ENCODE results near the gene EVI5. TPM values are rescaled to one million over a fixed set of nuclear protein-coding genes. Genes with fewer than 3 reads are reported as not detected.

EVI5 gene
- total RNA-seq, 1 donor from 2014 or later = 80.4 TPM

DNA sequence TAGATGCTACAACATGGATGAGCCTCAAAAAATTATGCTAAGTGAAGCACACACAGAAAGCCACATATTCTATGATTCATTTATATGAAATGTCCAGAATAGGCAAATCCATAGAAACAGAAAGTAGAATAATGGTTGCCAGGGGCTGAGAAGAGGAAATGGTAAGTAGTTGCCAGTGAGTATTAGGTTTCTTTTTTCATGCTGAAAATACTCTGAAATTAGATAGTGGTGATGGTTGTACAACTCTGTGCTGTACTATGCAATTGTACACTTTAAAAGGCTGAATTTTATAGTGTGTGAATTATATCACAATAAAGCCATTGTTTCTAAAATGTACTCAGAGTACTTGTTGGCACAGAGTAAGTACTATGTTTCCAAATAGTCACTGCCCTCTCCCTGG is 282.7 kb downstream of the EVI5 start:
- H3K4me3 Mint-ChIP-seq (ENCODE audit: unreplicated experiment) = no peak overlapping the region
- H3K4me2 ChIP-seq (ENCODE audit: low read length) = no peak overlapping the region
- no peak overlapping the region for H3K4me3 ChIP-seq (ENCODE audit: insufficient read depth, low read depth, low read length)
- H3K27ac ChIP-seq (ENCODE audit: low read depth, low read length) = no peak overlapping the region
- H3K27ac Mint-ChIP-seq (ENCODE audit: unreplicated experiment) = no peak overlapping the region
- H3K4me1 ChIP-seq (ENCODE audit: insufficient read depth, low read length) = no peaks in the 10 kb centered on the region
- peaks cover 8% of the 10 kb centered on the region for H3K4me1 Mint-ChIP-seq (ENCODE audit: low read depth, unreplicated experiment)
- H4K20me1 ChIP-seq (ENCODE audit: insufficient read depth, low read length) = no peaks in the 10 kb centered on the region
- H3K9me3 Mint-ChIP-seq (ENCODE audit: unreplicated experiment) = peaks cover 2% of the 10 kb centered on the region
- TF ChIP-seq, protein P1, sequence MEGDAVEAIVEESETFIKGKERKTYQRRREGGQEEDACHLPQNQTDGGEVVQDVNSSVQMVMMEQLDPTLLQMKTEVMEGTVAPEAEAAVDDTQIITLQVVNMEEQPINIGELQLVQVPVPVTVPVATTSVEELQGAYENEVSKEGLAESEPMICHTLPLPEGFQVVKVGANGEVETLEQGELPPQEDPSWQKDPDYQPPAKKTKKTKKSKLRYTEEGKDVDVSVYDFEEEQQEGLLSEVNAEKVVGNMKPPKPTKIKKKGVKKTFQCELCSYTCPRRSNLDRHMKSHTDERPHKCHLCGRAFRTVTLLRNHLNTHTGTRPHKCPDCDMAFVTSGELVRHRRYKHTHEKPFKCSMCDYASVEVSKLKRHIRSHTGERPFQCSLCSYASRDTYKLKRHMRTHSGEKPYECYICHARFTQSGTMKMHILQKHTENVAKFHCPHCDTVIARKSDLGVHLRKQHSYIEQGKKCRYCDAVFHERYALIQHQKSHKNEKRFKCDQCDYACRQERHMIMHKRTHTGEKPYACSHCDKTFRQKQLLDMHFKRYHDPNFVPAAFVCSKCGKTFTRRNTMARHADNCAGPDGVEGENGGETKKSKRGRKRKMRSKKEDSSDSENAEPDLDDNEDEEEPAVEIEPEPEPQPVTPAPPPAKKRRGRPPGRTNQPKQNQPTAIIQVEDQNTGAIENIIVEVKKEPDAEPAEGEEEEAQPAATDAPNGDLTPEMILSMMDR (IDR thresholded peaks at IDR 0.05; ENCODE audit: insufficient read depth, low read depth, low read length) = no peak
- no peak for TF ChIP-seq EZH2 (IDR thresholded peaks at IDR 0.05; ENCODE audit: insufficient read depth, low read length)
- H3K27me3 Mint-ChIP-seq (ENCODE audit: low read depth, unreplicated experiment) = no peaks in the 10 kb centered on the region
- H3K79me2 ChIP-seq (ENCODE audit: insufficient read depth, low read length) = no peaks in the 10 kb centered on the region
- H2AFZ ChIP-seq (ENCODE audit: low read depth, low read length) = no peak overlapping the region
- no peaks in the 10 kb centered on the region for H3K9me3 ChIP-seq (ENCODE audit: insufficient read depth, low read depth, low read length)
- no peaks in the 10 kb centered on the region for H3K36me3 ChIP-seq (ENCODE audit: insufficient read depth, low read length)
- no peaks in the 10 kb centered on the region for H3K27me3 ChIP-seq (ENCODE audit: insufficient read depth, low read length)
- H3K36me3 Mint-ChIP-seq (ENCODE audit: low read depth, unreplicated experiment) = no peaks in the 10 kb centered on the region
- DNase-seq (ENCODE audit: low read depth) = peak; percentile 60
- H3K9ac ChIP-seq (ENCODE audit: low read length) = no peak overlapping the region
- FAIRE-seq = no peak

DNA sequence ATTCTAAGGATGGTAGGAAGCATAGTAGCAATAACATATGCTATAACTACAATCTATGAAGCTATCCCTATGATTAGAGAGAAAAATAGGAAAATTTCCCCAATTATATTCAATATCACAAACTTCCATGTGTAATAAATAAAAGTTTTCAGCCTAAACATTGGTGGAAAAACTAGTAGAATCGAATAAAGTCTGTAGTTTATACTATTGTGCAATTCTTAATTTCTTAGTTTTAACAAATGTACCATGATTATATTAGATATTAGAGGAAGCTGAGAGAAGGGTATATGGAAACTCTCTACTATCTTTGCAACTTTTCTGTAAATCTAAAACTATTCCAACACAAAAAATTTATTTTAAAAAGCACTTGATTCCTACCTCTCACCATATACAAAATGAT is 284.4 kb downstream of the EVI5 start:
- Histone ChIP-seq H2AFZ (ENCODE audit: low read depth, low read length) (no peak overlapping the region), H4K20me1 (ENCODE audit: insufficient read depth, low read length) (no peaks in the 10 kb centered on the region), H3K27ac (ENCODE audit: low read depth, low read length) (no peak overlapping the region), H3K4me3 (ENCODE audit: insufficient read depth, low read depth, low read length) (no peak overlapping the region), H3K9me3 (ENCODE audit: insufficient read depth, low read depth, low read length) (no peaks in the 10 kb centered on the region), H3K27me3 (ENCODE audit: insufficient read depth, low read length) (no peaks in the 10 kb centered on the region), H3K4me1 (ENCODE audit: insufficient read depth, low read length) (no peaks in the 10 kb centered on the region), H3K79me2 (ENCODE audit: insufficient read depth, low read length) (no peaks in the 10 kb centered on the region), H3K9ac (ENCODE audit: low read length) (no peak overlapping the region), H3K4me2 (ENCODE audit: low read length) (no peak overlapping the region), H3K36me3 (ENCODE audit: insufficient read depth, low read length) (no peaks in the 10 kb centered on the region)
- no peak for DNase-seq (ENCODE audit: low read depth)
- no peak for FAIRE-seq
- H3K9me3 Mint-ChIP-seq (ENCODE audit: unreplicated experiment) = peaks cover 2% of the 10 kb centered on the region
- H3K27me3 Mint-ChIP-seq (ENCODE audit: low read depth, unreplicated experiment) = no peaks in the 10 kb centered on the region
- H3K36me3 Mint-ChIP-seq (ENCODE audit: low read depth, unreplicated experiment) = no peaks in the 10 kb centered on the region
- no peak for TF ChIP-seq EZH2 (IDR thresholded peaks at IDR 0.05; ENCODE audit: insufficient read depth, low read length)
- TF ChIP-seq, protein P1 (IDR thresholded peaks at IDR 0.05; ENCODE audit: insufficient read depth, low read depth, low read length) = no peak
- H3K4me1 Mint-ChIP-seq (ENCODE audit: low read depth, unreplicated experiment) = peaks cover 8% of the 10 kb centered on the region
- H3K4me3 Mint-ChIP-seq (ENCODE audit: unreplicated experiment) = no peak overlapping the region
- no peak overlapping the region for H3K27ac Mint-ChIP-seq (ENCODE audit: unreplicated experiment)

DNA sequence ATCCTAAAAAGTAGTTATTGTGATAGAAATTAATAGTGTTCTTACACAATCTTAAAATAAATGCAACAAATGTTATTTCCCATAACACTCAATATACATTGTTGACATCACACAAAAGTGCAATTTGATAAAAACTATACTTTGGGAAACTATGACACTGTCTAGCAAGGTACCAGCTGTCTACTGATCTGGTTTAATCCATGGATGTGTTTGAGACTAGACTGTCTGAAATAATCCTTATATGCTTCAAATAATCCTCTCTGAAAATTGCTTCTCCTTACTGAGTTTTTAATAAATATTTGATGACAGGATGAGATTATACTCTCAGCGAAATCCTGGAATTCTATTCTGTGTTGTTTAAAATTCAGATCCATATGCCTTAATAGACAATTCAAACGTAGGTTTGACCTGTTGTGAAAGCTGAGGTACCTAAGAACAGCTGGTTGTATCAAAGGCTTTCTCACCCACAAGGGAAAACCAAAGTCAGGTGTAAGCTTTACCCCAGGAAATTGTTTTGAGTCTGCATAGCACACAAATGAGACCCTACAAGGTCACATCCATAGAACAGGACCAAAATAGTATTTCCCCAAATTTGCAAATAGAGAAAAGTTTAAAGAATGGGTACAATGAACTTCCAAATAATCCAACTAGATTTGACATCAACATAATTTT is 289.4 kb downstream of the EVI5 start:
- no peaks in the 10 kb centered on the region for H3K9me3 ChIP-seq (ENCODE audit: insufficient read depth, low read depth, low read length)
- no peaks in the 10 kb centered on the region for H3K36me3 Mint-ChIP-seq (ENCODE audit: low read depth, unreplicated experiment)
- no peak overlapping the region for H3K9ac ChIP-seq (ENCODE audit: low read length)
- H3K4me3 ChIP-seq (ENCODE audit: insufficient read depth, low read depth, low read length) = no peak overlapping the region
- TF ChIP-seq EZH2 (IDR thresholded peaks at IDR 0.05; ENCODE audit: insufficient read depth, low read length) = no peak
- TF ChIP-seq, protein P1 (IDR thresholded peaks at IDR 0.05; ENCODE audit: insufficient read depth, low read depth, low read length) = no peak
- H3K4me2 ChIP-seq (ENCODE audit: low read length) = no peak overlapping the region
- no peak overlapping the region for H2AFZ ChIP-seq (ENCODE audit: low read depth, low read length)
- no peaks in the 10 kb centered on the region for H3K4me1 Mint-ChIP-seq (ENCODE audit: low read depth, unreplicated experiment)
- no peaks in the 10 kb centered on the region for H3K4me1 ChIP-seq (ENCODE audit: insufficient read depth, low read length)
- H4K20me1 ChIP-seq (ENCODE audit: insufficient read depth, low read length) = no peaks in the 10 kb centered on the region
- no peak for FAIRE-seq
- H3K36me3 ChIP-seq (ENCODE audit: insufficient read depth, low read length) = no peaks in the 10 kb centered on the region
- H3K9me3 Mint-ChIP-seq (ENCODE audit: unreplicated experiment) = peaks cover 2% of the 10 kb centered on the region
- H3K4me3 Mint-ChIP-seq (ENCODE audit: unreplicated experiment) = no peak overlapping the region
- no peak for DNase-seq (ENCODE audit: low read depth)
- H3K79me2 ChIP-seq (ENCODE audit: insufficient read depth, low read length) = no peaks in the 10 kb centered on the region
- no peaks in the 10 kb centered on the region for H3K27me3 ChIP-seq (ENCODE audit: insufficient read depth, low read length)
- peaks cover 5% of the 10 kb centered on the region for H3K27me3 Mint-ChIP-seq (ENCODE audit: low read depth, unreplicated experiment)
- H3K27ac ChIP-seq (ENCODE audit: low read depth, low read length) = no peak overlapping the region
- no peak overlapping the region for H3K27ac Mint-ChIP-seq (ENCODE audit: unreplicated experiment)
